ENCODE data around the gene ENDOG.

DNA sequence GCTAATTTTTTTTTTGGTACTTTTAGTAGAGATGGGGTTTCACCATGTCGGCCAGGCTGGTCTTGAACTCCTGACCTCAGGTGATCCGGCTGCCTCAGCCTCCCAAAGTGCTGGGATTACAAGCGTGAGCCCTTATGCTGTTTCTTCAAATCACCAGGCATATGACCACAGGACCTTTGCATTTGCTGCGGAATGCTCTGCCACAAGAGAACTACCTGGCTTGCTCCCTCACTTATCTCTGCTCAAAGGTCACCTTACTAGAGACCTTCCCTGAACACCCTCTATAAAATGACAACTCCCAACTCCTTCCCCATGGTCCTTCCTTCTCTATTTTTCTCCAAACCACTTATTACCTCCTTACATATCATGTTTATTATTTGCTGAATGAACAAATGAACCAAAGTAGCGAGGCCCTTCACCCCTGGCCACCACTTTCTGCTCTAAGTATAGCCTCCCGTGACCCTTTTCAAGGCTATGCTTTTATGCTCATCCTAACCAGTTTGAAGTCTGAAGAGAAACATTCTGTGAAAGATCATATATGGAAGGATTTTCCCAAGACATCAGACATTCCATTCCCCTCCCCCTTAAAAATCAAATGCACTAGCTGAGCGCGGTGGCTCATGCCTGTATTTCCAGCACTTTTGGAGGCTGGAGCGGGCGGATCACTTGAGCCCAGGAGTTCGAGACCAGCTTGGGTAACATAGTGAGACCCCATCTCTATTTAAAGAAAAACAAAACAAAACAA lies 47.8 kb upstream of the ENDOG start:
- TF ChIP-seq, protein P1, sequence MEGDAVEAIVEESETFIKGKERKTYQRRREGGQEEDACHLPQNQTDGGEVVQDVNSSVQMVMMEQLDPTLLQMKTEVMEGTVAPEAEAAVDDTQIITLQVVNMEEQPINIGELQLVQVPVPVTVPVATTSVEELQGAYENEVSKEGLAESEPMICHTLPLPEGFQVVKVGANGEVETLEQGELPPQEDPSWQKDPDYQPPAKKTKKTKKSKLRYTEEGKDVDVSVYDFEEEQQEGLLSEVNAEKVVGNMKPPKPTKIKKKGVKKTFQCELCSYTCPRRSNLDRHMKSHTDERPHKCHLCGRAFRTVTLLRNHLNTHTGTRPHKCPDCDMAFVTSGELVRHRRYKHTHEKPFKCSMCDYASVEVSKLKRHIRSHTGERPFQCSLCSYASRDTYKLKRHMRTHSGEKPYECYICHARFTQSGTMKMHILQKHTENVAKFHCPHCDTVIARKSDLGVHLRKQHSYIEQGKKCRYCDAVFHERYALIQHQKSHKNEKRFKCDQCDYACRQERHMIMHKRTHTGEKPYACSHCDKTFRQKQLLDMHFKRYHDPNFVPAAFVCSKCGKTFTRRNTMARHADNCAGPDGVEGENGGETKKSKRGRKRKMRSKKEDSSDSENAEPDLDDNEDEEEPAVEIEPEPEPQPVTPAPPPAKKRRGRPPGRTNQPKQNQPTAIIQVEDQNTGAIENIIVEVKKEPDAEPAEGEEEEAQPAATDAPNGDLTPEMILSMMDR (IDR thresholded peaks at IDR 0.05): no peak
- no peak for TF ChIP-seq POLR2A (IDR thresholded peaks at IDR 0.05)
- no peak for TF ChIP-seq POLR2AphosphoS5 (IDR thresholded peaks at IDR 0.05)

Data from breast epithelium (tissue), 3 donors.